ENCODE results near the gene SLIT3. TPM values are rescaled to one million over a fixed set of nuclear protein-coding genes. Genes with fewer than 3 reads are reported as not detected.
A peak's percentile ranks its signal among the peaks of the same experiment; 100 is the strongest.

The SLIT3 gene
- total RNA-seq, 1 donor from 2014 or later: 3.2 TPM

- H3K4me3 Mint-ChIP-seq (ENCODE audit: unreplicated experiment): no peak overlapping the region
- no peaks in the 10 kb centered on the region for H3K9me3 Mint-ChIP-seq (ENCODE audit: unreplicated experiment)
Measured at GRCh38 chr5:168950241-168950951, 350.5 kb downstream of the SLIT3 start.

GRCh38 chr5:168948746-168949145, 352.2 kb downstream of the SLIT3 start:
- no peak for DNase-seq (ENCODE audit: low spot score)
- Mint-ChIP-seq H3K4me1 (ENCODE audit: unreplicated experiment) (peaks cover 13% of the 10 kb centered on the region), H3K36me3 (ENCODE audit: low read depth, unreplicated experiment) (no peaks in the 10 kb centered on the region), H3K9me3 (ENCODE audit: unreplicated experiment) (no peaks in the 10 kb centered on the region), H3K27me3 (ENCODE audit: unreplicated experiment) (peaks cover 6% of the 10 kb centered on the region), H3K27ac (ENCODE audit: unreplicated experiment) (no peak overlapping the region), H3K4me3 (ENCODE audit: unreplicated experiment) (no peak overlapping the region)
- TF ChIP-seq CTCF (IDR thresholded peaks at IDR 0.05; ENCODE audit: unreplicated experiment): no peak

More at GRCh38 chr5:168950241-168950951, 350.5 kb downstream of the SLIT3 start:
- Mint-ChIP-seq H3K4me1 (ENCODE audit: unreplicated experiment) (peaks cover 4% of the 10 kb centered on the region), H3K36me3 (ENCODE audit: low read depth, unreplicated experiment) (no peaks in the 10 kb centered on the region), H3K27me3 (ENCODE audit: unreplicated experiment) (peaks cover 6% of the 10 kb centered on the region), H3K27ac (ENCODE audit: unreplicated experiment) (no peak overlapping the region)
- no peak for TF ChIP-seq CTCF (IDR thresholded peaks at IDR 0.05; ENCODE audit: unreplicated experiment)
- DNase-seq (ENCODE audit: low spot score): no peak

GRCh38 chr5:168947212-168947868, 353.6 kb downstream of the SLIT3 start:
- Mint-ChIP-seq H3K9me3 (ENCODE audit: unreplicated experiment) (no peaks in the 10 kb centered on the region), H3K4me3 (ENCODE audit: unreplicated experiment) (no peak overlapping the region), H3K36me3 (ENCODE audit: low read depth, unreplicated experiment) (no peaks in the 10 kb centered on the region), H3K27ac (ENCODE audit: unreplicated experiment) (no peak overlapping the region), H3K4me1 (ENCODE audit: unreplicated experiment) (peaks cover 17% of the 10 kb centered on the region), H3K27me3 (ENCODE audit: unreplicated experiment) (peaks cover 3% of the 10 kb centered on the region)
- peak; percentile 76 for DNase-seq (ENCODE audit: low spot score)
- peak; percentile 72 for TF ChIP-seq CTCF (IDR thresholded peaks at IDR 0.05; ENCODE audit: unreplicated experiment)

GRCh38 chr5:168946363-168946762, 354.6 kb downstream of the SLIT3 start:
- H3K27me3 Mint-ChIP-seq (ENCODE audit: unreplicated experiment): peaks cover 3% of the 10 kb centered on the region
- no peaks in the 10 kb centered on the region for H3K9me3 Mint-ChIP-seq (ENCODE audit: unreplicated experiment)
- H3K4me3 Mint-ChIP-seq (ENCODE audit: unreplicated experiment): no peak overlapping the region
- DNase-seq (ENCODE audit: low spot score): peak; percentile 38
- H3K27ac Mint-ChIP-seq (ENCODE audit: unreplicated experiment): no peak overlapping the region
- H3K4me1 Mint-ChIP-seq (ENCODE audit: unreplicated experiment): peaks cover 17% of the 10 kb centered on the region
- H3K36me3 Mint-ChIP-seq (ENCODE audit: low read depth, unreplicated experiment): no peaks in the 10 kb centered on the region
- no peak for TF ChIP-seq CTCF (IDR thresholded peaks at IDR 0.05; ENCODE audit: unreplicated experiment)

GRCh38 chr5:168944004-168944403, 356.9 kb downstream of the SLIT3 start:
- no peak overlapping the region for H3K4me3 Mint-ChIP-seq (ENCODE audit: unreplicated experiment)
- no peaks in the 10 kb centered on the region for H3K36me3 Mint-ChIP-seq (ENCODE audit: low read depth, unreplicated experiment)
- no peaks in the 10 kb centered on the region for H3K9me3 Mint-ChIP-seq (ENCODE audit: unreplicated experiment)
- peaks cover 3% of the 10 kb centered on the region for H3K27me3 Mint-ChIP-seq (ENCODE audit: unreplicated experiment)
- peaks cover 17% of the 10 kb centered on the region for H3K4me1 Mint-ChIP-seq (ENCODE audit: unreplicated experiment)
- peak overlapping the region; percentile 10 for H3K27ac Mint-ChIP-seq (ENCODE audit: unreplicated experiment)
- TF ChIP-seq CTCF (IDR thresholded peaks at IDR 0.05; ENCODE audit: unreplicated experiment): no peak
- no peak for DNase-seq (ENCODE audit: low spot score)
